ENCODE data around the gene EBLN1.
"Not testable (repeated sequence)": the region's sequence is repeated elsewhere in the genome, so short reads cannot be mapped to it uniquely, and the experiment has no call there.

The EBLN1 gene

DNA sequence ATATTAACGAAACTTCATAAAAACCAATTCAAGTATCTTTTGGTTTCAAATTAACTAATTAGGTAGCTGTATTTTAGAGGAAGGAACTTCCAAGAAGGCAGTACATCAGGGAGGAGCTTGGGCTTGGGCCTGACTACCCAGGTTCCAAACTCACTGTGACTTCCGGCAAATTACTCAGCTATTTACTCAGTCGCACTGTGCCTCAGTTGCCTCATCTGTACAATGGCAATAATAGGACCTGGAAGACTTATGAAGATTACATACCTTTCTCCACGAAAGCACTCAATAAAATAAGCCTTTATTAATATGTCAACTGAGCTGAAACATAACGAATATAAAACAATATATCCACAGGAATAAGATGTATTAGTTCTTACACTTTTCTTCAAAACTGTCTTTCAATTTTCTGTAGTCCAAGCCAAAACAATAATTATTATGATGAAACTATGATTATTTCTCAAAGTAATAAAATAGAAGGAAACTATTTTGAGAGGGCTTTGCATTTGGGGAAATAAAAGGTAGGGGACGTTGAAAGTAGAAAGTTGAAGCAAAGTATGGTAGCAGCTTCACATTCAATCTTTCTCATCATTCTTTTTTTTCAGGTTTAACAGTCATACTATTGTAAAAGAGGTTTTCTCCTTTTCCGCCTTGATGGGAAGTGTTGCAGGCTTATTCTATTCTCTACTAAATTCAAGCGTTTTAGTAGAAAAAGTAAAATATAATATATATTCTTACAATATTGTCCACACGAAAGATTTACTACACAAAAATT lies 10.5 kb upstream of the EBLN1 start:
- DNase-seq, result no peak

DNA sequence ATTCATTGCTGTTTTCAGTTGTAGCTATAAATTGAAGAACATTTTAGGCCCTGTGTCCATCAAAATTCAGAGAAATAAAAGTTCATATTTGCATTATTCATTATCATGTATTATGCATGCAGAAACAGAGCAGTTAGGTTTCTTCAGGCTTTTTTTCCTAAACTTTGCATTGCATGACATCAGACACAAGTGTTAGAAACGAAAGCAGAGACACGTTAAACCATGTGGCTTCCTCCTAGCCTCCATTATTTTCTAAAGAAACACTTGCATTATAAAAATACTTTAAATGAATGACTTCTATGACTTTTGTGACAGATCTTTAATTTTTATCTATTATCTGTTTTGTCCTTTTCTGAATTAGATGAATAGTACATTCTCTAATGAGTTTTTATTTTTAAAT lies 8.8 kb upstream of the EBLN1 start:
- no peak for DNase-seq

DNA sequence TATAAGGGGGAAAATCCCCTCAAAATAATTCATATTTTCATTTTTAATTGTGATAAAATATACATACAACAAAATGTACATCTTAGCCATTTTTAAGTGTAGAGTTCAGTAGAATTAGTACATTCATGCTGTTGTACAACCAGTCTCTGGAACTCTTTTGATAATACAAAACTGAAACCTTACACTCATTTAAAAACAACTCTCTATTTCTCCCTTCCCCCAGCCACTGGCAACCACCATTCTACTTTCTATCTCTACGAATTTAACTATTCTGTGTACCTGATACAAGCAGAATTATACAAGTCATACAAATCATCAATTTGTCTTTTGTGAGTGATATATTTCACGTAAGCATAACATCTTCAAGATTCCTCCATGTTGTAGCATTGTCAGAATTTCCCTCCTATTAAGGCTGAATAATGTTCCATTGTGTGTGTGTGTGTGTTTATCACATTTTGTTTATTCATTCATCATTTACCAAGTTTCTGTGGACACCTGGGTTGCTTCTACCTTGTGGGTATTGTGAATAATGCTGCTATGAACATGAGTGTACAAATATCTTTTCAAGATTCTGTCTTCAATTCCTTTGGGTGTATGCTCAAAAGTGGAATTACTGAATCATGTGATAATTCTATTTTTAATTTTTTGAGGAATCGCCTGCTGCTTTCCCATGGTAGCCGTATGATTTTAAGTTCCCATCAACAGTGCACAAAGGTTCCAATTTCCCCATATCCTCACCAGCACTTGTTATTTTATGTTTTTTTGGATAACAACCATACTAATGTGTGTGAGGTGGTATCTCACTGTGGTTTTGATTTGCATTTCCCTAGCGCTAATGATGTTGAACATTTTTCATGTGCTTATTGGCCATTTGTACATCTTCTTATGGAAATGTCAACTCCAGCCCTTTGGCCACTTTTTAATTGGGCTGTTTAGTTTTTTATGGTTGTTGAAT lies 4.7 kb upstream of the EBLN1 start:
- no peak for DNase-seq

DNA sequence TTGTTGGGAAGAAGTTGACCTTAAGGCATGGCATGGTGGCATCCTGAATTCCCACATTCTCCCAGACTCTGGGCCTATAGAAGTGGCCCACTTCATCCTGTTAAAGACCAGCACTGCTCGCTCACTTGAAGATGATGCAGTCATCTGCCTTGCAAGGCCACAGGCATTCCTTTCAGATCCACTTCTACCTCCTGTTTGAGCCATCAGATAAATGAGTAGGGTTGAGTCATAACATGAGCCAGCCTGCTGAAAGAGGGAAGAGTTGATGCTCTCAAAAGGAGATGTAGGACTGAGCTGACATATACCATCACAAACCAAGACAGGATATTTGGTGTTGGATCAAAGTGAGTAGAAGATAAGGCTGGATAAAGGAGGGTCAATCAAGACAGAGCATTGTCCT lies 1.5 kb upstream of the EBLN1 start:
- DNase-seq, result no peak

DNA sequence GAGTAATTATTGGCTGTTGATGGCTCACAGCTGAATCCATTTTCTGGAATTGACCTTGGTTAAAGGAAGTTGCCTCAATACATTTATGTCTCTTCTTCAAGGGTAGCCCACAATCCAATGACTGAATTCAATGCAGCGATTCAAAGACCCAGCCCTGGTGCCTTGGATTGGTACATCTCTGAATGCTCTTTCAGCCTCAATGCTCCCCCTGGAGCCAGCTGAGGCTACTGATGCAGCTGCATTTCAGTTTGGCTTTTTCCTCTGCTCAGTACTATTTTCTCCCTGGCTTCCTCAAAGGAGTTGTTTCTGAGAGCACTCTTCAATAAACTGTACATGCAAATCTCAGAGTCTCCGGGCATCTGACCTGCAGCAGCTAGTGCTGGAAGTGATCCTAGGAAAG lies 633 bp upstream of the EBLN1 start:
- DNase-seq, result no peak

DNA sequence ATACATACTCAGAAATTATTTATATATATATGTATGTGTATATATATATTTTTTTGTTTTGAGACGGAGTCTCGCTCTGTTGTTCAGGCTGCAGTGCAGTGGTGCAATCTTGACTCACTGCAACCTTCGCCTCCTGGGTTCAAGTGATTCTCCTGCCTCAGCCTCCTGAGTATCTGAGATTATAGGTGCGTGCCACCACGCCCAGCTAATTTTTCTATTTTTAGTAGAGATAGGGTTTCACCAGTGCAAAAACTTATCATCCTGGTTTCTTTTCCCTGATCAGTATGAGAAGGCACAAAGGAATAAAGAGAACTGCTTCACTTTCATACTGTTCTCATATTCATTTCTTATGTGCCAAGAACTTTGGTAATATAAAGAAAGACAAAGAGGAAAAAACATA lies 731 bp downstream of the EBLN1 start:
- not testable (repeated sequence) for DNase-seq

DNA sequence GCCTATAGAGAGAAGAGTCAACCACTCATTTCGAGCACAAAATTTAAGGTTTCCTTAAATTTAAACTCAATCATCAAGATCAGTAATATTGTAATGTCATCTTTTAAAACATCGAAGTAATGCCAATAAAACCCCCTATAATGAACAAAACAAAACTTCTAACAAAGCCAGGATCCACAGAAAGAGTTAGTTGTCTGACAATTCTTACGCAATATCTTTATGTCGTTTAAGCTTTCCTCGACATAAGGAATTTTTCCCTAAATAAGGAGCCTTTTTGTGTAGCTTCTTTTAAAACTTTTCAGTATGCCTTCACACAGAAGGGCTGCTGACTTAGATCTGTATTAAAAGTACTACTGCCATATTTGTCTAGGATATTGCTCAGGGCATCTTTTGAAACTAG lies 7.5 kb downstream of the EBLN1 start:
- no peak for DNase-seq

DNA sequence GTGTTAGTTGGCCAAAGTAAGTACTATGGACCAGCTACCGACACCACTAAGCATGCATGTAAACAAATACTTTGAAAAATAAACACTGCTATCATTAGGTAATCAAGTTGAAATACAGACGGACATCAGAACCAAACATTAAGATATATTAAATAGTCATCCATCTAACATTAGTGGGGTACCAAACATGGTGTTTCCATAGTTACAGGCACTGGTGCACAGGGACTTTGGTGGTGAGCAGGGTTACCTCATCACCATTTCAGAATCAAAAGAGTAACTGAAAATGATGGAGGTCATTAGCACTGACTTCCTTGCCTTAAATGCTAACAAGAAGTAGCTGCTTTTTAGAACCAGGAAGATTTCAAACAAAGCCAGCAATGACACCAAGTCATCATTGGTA lies 23.9 kb downstream of the EBLN1 start:
- no peak for DNase-seq

DNA sequence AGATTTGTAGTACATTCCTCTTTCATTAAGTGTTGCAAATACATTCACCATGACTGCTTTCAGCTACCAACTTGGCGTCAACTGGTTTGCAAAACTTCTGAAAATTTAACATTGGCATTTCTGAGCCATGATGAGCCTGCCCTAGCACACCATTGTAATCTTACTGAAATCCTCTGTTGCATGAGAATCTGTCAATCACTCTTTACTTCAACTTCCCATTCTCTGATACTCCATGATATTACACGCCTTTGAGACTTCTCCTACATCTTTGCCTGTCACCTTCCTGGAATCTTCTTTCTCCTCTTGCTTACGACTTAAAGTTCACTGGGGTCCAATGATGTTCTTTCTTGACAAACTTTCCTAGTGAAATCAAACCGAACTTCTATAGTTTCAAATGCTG lies 32.2 kb downstream of the EBLN1 start:
- no peak for DNase-seq

DNA sequence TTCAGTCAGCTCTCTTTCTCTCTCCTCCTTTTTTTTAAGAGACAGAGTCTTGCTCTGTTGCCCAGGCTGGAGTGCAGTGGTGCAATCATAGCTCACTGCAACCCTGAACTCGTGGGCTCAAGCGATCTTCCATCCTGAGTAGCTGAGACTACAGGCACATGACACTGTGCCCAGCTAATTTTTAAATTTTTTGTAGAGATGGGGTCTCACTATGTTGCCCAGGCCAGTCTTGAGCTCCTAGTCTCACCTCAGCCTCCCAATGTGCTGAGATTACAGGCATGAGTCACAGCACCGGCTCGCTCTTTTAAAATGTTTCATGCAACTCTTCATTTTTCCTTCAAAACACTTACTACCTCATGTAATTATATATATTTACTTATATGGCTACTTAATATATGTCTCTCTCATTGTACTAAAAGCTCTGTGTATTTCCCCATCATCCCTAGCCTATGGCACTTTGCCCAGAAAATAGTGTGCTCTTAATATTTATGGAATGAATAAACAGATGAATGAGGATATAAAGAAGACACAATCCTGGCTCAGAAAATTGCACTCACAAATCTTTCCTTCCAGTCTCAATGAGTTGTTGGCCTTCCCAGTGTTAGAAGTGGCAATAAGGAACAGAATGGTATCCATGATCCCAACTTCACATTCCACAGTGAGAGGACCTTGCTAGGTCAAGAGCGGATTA lies 33.9 kb downstream of the EBLN1 start:
- DNase-seq, result no peak

DNA sequence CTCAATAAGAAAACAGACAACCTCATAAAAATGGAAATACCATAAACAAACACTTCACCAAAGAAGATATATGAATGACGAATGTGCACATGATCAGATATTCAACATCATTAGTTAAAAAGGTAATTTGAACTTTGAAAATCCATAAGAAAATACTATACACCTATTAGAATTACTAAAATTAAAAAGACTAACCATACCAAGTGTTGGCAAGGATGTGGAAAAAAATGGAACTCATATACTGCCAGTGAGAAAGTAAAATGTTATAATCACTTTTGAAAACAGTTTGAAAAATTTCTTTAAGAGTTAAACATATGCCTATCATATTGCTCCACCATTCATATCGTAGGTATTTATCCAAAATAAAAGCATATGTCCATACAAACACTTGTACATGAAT lies 37.1 kb downstream of the EBLN1 start:
- DNase-seq, result no peak

DNA sequence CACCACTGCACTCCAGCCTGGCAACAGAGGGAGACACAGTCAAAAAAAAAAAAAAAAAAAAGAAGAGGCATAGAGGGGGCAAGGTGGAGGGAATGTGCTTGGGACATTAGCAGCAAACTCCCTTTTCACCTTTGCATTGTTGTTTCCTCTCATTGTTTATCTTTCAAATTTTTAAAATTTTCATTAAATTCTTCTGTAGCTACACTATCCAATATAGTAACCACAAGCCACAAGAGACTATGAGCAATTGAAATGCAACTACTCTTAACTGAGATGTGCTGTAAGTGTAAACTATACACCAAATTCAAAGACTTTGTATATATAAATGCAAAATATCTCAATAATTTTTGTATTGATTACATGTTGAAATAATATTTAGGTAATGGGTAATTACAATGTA lies 43.4 kb downstream of the EBLN1 start:
- DNase-seq, result no peak

DNA sequence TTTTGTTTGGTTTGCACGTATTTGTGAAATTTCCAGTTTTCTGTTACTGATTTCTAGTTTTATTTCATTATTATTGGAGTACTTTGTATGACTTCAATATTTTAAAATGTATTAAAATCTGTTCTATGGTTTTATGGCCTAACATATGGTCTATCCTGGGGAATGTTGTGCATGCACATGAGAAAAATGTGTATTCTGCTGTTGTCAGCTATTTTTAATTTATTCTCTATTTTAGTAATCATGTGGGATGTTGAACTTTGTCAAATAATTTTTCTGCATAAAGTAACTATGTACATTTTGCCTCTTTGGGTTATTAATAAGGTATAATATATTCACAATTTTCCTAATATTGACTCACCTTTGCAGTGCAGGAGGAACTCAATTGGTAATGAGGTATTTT lies 46.7 kb downstream of the EBLN1 start:
- no peak for DNase-seq

DNA sequence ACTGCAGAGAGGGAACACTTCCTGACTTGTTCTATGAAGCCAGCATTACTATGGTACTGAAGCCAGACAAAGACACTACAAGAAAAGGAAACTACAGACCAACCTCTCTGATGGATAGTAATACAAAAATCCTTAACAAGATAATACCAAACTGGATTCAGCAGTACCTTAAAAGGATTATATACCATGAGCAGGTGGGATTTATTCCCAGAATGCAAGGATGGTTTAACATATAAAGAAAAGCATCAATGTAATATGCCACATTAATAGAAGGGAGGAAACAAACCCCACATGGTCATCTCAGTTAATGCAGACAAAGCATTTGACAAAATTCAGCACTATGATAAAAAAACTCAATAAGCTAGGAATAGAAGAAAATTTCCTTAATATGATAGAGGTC lies 47.2 kb downstream of the EBLN1 start:
- no peak for DNase-seq

DNA sequence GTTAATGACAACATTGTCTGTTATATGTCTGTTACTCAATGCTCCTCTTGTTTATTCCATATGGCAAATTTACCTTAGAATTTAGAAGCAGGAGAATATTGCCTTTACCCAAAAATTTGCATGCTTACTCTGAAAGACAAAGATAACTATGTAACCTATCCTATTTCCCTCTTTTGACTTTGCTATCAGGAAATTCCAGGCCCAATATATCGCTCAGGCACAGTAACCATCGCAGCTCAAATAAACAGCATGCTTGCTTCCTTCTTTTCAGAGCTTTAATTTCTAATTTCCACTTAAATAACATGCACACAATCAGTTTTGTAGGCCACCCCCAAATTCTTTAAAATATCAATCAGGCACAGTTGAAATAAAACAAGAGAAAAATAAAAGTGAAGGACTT lies 57.8 kb downstream of the EBLN1 start:
- DNase-seq, result no peak

DNA sequence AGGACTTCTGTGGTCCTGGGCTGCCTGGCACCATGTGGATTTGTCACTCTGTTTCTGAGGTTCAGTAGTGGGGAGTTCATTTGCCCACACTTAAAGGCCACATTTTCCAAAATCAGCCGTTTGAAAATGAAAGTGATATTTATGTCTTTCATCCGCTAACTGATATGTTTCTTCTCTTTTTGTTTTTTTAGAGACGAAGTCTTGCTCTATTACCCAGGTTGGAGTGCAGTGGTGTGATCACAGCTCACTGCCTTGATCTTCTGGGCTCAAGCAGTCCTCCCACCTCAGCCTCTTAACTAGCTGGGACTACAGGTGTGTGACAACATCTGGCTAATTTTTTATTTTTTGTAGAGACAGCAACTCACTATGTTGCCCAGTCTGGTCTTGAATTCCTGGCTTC lies 58.6 kb downstream of the EBLN1 start:
- DNase-seq, result no peak
